SH-SY5Y (cell line): ENCODE results near the gene PTPN14.

ENCODE experiments used
- GATA2 ChIP-seq: IDR thresholded peaks from 2 replicates; pipeline ENCODE4 v1.6.1; 2011; ENCODE audit warnings: mild to moderate bottlenecking, low read depth, low read length
- GATA3 ChIP-seq: IDR thresholded peaks from 2 replicates; pipeline ENCODE4 v1.6.1; 2011; ENCODE audit warnings: low read depth, mild to moderate bottlenecking, low read length, moderate library complexity

DNA sequence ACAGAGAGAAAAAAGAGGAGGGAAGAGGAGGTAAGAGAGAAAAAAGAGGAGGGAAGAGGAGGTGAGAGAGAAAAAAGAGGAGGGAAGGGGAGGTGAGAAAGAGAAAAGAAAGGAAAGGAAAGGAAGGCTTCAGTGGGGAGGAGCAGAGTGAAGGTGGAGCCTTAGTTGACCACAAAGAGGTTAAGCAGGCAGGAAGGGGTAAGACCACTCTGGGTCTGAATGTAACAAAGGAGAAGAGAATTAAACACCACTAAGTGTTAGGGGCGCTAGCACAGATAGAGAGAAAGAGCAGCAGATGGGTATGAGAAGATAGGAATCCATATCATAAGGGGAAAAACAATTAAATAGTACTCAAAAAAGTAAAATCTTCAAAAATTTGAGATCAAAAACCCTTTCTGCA is 6.6 kb downstream of the PTPN14 start:
- TF ChIP-seq GATA2 (no peak), GATA3 (no peak)
